Spinal cord (tissue), 10 donors: ENCODE measurements around the gene MAP3K9. TPM values are rescaled to one million over a fixed set of nuclear protein-coding genes. Genes with fewer than 3 reads are reported as not detected.
"Not testable (repeated sequence)": the region's sequence is repeated elsewhere in the genome, so short reads cannot be mapped to it uniquely, and the experiment has no call there.

ENCODE experiments used
- DNase-seq, 6 donors: peaks; one replicate each; pipeline versions ENCODE4 v3.0.0 to v3.0.0-alpha.2; 2013 to 2015; ENCODE audit warnings: low spot score in 6 of 6, low read depth in 4 of 6
- H3K27ac ChIP-seq: one replicate; pipeline ENCODE4 v1.5.1; 2013; ENCODE audit warnings: low read depth, low read length, control low read depth
- H3K27me3 ChIP-seq: one replicate; pipeline ENCODE4 v1.6.1; 2013; ENCODE audit warnings: low read length; ENCODE audit not compliant: control insufficient read depth, insufficient read depth
- H3K36me3 ChIP-seq: one replicate; pipeline ENCODE4 v1.6.1; 2013; ENCODE audit warnings: low read length; ENCODE audit not compliant: control insufficient read depth, insufficient read depth
- H3K4me1 ChIP-seq: one replicate; pipeline ENCODE4 v1.6.1; 2013; ENCODE audit warnings: low read length; ENCODE audit not compliant: control insufficient read depth, insufficient read depth
- H3K4me3 ChIP-seq: one replicate; pipeline ENCODE4 v1.5.1; 2013; ENCODE audit warnings: low read depth, low read length, control low read depth
- H3K9me3 ChIP-seq: one replicate; pipeline ENCODE4 v1.6.1; 2013; ENCODE audit warnings: low read length; ENCODE audit not compliant: control insufficient read depth, insufficient read depth
- WGBS: methylation state at CpG from one replicate; pipeline ENCODE4 v1.1.5; 2013; ENCODE audit warnings: missing lambda C conversion rate; ENCODE audit not compliant: insufficient coverage; 5-methylcytosine and 5-hydroxymethylcytosine counted together
- polyA plus RNA-seq, 2 donors: library from polyadenylated mRNA; unstranded; fragments of 120-200 nt; gene quantifications; one replicate each; pipeline ENCODE4 v1.2.1, GENCODE V29; 2013; ENCODE audit not compliant: insufficient read length in 2 of 2
- total RNA-seq, 2 donors: library from RNA; depleted of rRNA in 1 of 2; stranded (reverse); fragments of 120-200 nt in 1 of 2; fragments of >200 nt in 1 of 2; gene quantifications; one replicate each; pipeline versions ENCODE4 v1.2.3 to v1.2.4, GENCODE V29; 2013 to 2014
- donor health status: healthy.

MAP3K9 gene
- total and polyA plus RNA-seq, 4 donors, result 6.4 to 20.1 (median 19.3) TPM

GRCh38 chr14:70708717-70709570, 100.4 kb downstream of the MAP3K9 start:
- 59% methylated on average over 9 of the region's 15 CpGs for WGBS
- no peak for DNase-seq

GRCh38 chr14:70707138-70708038, 101.9 kb downstream of the MAP3K9 start:
- WGBS, result 93% methylated on average over 2 of the region's 6 CpGs

More at GRCh38 chr14:70708717-70709570, 100.4 kb downstream of the MAP3K9 start:
- Histone ChIP-seq H3K4me3 (no peak overlapping the region), H3K27me3 (no peaks in the 10 kb centered on the region), H3K36me3 (no peaks in the 10 kb centered on the region), H3K4me1 (no peaks in the 10 kb centered on the region), H3K9me3 (no peaks in the 10 kb centered on the region), H3K27ac (no peak overlapping the region)

GRCh38 chr14:70706177-70706576, 103.1 kb downstream of the MAP3K9 start:
- Histone ChIP-seq H3K27ac (no peak overlapping the region), H3K36me3 (no peaks in the 10 kb centered on the region), H3K27me3 (no peaks in the 10 kb centered on the region), H3K4me1 (no peaks in the 10 kb centered on the region), H3K9me3 (no peaks in the 10 kb centered on the region), H3K4me3 (no peak overlapping the region)
- no peak for DNase-seq

More at GRCh38 chr14:70707138-70708038, 101.9 kb downstream of the MAP3K9 start:
- no peaks in the 10 kb centered on the region for H3K9me3 ChIP-seq
- no peaks in the 10 kb centered on the region for H3K4me1 ChIP-seq
- no peak overlapping the region for H3K27ac ChIP-seq
- no peaks in the 10 kb centered on the region for H3K36me3 ChIP-seq
- no peaks in the 10 kb centered on the region for H3K27me3 ChIP-seq
- no peak overlapping the region for H3K4me3 ChIP-seq
- DNase-seq, result no peak

GRCh38 chr14:70704960-70705359, 104.4 kb downstream of the MAP3K9 start:
- no peaks in the 10 kb centered on the region for H3K4me1 ChIP-seq
- no peak overlapping the region for H3K4me3 ChIP-seq
- no peak overlapping the region for H3K27ac ChIP-seq
- peaks cover 2% of the 10 kb centered on the region for H3K27me3 ChIP-seq
- DNase-seq, result no peak
- no peaks in the 10 kb centered on the region for H3K9me3 ChIP-seq
- 92% methylated on average over 1 of the region's 1 CpG for WGBS
- H3K36me3 ChIP-seq, result no peaks in the 10 kb centered on the region

GRCh38 chr14:70703621-70704168, 105.6 kb downstream of the MAP3K9 start:
- 100% methylated on average over 1 of the region's 1 CpG for WGBS
- H3K36me3 ChIP-seq, H3K27me3 ChIP-seq, H3K4me1 ChIP-seq, H3K9me3 ChIP-seq, DNase-seq, H3K27ac ChIP-seq, H3K4me3 ChIP-seq: not testable (repeated sequence)

GRCh38 chr14:70702161-70702560, 107.2 kb downstream of the MAP3K9 start:
- H3K27me3 ChIP-seq, result peaks cover 2% of the 10 kb centered on the region
- H3K4me3 ChIP-seq, result no peak overlapping the region
- DNase-seq, result no peak
- H3K9me3 ChIP-seq, result no peaks in the 10 kb centered on the region
- H3K36me3 ChIP-seq, result no peaks in the 10 kb centered on the region
- no peaks in the 10 kb centered on the region for H3K4me1 ChIP-seq
- H3K27ac ChIP-seq, result no peak overlapping the region
- 92% methylated on average over 2 of the region's 3 CpGs for WGBS

GRCh38 chr14:70701610-70702009, 107.7 kb downstream of the MAP3K9 start:
- Histone ChIP-seq H3K9me3 (no peaks in the 10 kb centered on the region), H3K36me3 (no peaks in the 10 kb centered on the region), H3K4me3 (no peak overlapping the region), H3K4me1 (no peaks in the 10 kb centered on the region), H3K27me3 (peaks cover 2% of the 10 kb centered on the region), H3K27ac (no peak overlapping the region)
- DNase-seq, result no peak

- H3K9me3 ChIP-seq, result no peaks in the 10 kb centered on the region
- 61% methylated on average over 3 of the region's 4 CpGs for whole genome bisulfite sequencing
- no peaks in the 10 kb centered on the region for H3K36me3 ChIP-seq
- DNase-seq, result no peak
- no peak overlapping the region for H3K27ac ChIP-seq
- H3K4me3 ChIP-seq, result no peak overlapping the region
- peaks cover 2% of the 10 kb centered on the region for H3K27me3 ChIP-seq
- H3K4me1 ChIP-seq, result no peaks in the 10 kb centered on the region
These were observed 108.2 kb downstream of the MAP3K9 start for GRCh38 chr14:70700955-70701585.

GRCh38 chr14:70699646-70700045, 109.7 kb downstream of the MAP3K9 start:
- no peak for DNase-seq
- Histone ChIP-seq H3K36me3 (no peaks in the 10 kb centered on the region), H3K4me3 (no peak overlapping the region), H3K27ac (no peak overlapping the region), H3K9me3 (no peaks in the 10 kb centered on the region), H3K27me3 (peaks cover 2% of the 10 kb centered on the region), H3K4me1 (no peaks in the 10 kb centered on the region)
- WGBS, result 88% methylated on average over 5 of the region's 5 CpGs
